B cell (primary cell): ENCODE results near the gene PDGFC. TPM values are rescaled to one million over a fixed set of nuclear protein-coding genes. Genes with fewer than 3 reads are reported as not detected.

Experiments used
- ATAC-seq: fragments of 200-7000 bp; cut with Tn5 transposase; one replicate; pipeline ENCODE4 v1.10.0; 2021; ENCODE audit warnings: low read depth, mild to moderate bottlenecking, moderate number of reproducible peaks, moderate library complexity
- CTCF ChIA-PET: fragments of 350-600 bp; sonication (Branson Sonifier 250); formaldehyde crosslinking; loops from one replicate; lab custom pipeline; 2021; ENCODE audit warnings: antibody characterized with exemption, inconsistent platforms; lab: Charles Lee
- POLR2A ChIA-PET: fragments of 350-600 bp; sonication (Branson Sonifier 250); formaldehyde crosslinking; loops from one replicate; lab custom pipeline; 2021; ENCODE audit warnings: antibody characterized with exemption; lab: Charles Lee
- DNase-seq: peaks from one replicate; pipeline ENCODE4 v3.0.0; 2013
- H2AFZ ChIP-seq: 2 replicates; pipeline ENCODE4 v1.6.1; 2012; ENCODE audit warnings: mild to moderate bottlenecking, low read depth, low read length; ENCODE audit not compliant: insufficient read depth, poor library complexity, severe bottlenecking
- H3K27ac ChIP-seq, 2 donors: 1 replicate in 1 of 2; 2 replicates in 1 of 2; pipeline ENCODE4 v1.5.1; 2012 to 2013; ENCODE audit warnings: low read length in 2 of 2, mild to moderate bottlenecking in 2 of 2, moderate library complexity in 1 of 2
- H3K27me3 ChIP-seq, 4 experiments: fragments of 200-600 bp in 1 of 4; sonication (generic) in 1 of 4; replicated peaks in 1 of 4; 1 replicate in 2 of 4; 2 replicates in 2 of 4; pipeline versions ENCODE4 v1.6.1 to v1.7.0; 2013 to 2016; ENCODE audit warnings: low read length in 3 of 4, mild to moderate bottlenecking in 2 of 4, mixed read lengths in 1 of 4, moderate library complexity in 1 of 4; ENCODE audit not compliant: insufficient read depth in 4 of 4, control insufficient read depth in 3 of 4; ENCODE audit errors: control extremely low read depth in 1 of 4
- H3K36me3 ChIP-seq, 2 experiments: replicated peaks in 1 of 2; 1 replicate in 1 of 2; 2 replicates in 1 of 2; pipeline versions ENCODE4 v1.6.1 to v1.7.1; 2013; ENCODE audit warnings: low read length in 1 of 2; ENCODE audit not compliant: insufficient read depth in 2 of 2, control insufficient read depth in 1 of 2; ENCODE audit errors: control extremely low read depth in 1 of 2, extremely low read depth in 1 of 2
- H3K4me1 ChIP-seq, 2 donors: fragments of 200-600 bp in 1 of 2; sonication (generic) in 1 of 2; 1 replicate in 1 of 2; 2 replicates in 1 of 2; pipeline versions ENCODE4 v1.5.1 to v1.6.1; 2013 to 2017; ENCODE audit warnings: low read length in 2 of 2; ENCODE audit not compliant: control insufficient read depth in 2 of 2, insufficient read depth in 2 of 2
- H3K4me2 ChIP-seq: replicated peaks from 2 replicates; pipeline ENCODE3; 2012; ENCODE audit warnings: mild to moderate bottlenecking, low read depth, low read length; ENCODE audit not compliant: poor library complexity, severe bottlenecking
- H3K4me3 ChIP-seq, 5 experiments: fragments of 200-600 bp in 1 of 5; sonication (generic) in 1 of 5; 1 replicate in 3 of 5; 2 replicates in 2 of 5; pipeline versions ENCODE4 v1.5.1 to v1.7.0; 2011 to 2016; ENCODE audit warnings: low read length in 4 of 5, mild to moderate bottlenecking in 4 of 5, low read depth in 2 of 5, control low read depth in 1 of 5, moderate library complexity in 1 of 5; ENCODE audit not compliant: insufficient read depth in 1 of 5; ENCODE audit errors: control extremely low read depth in 1 of 5, extremely low read depth in 1 of 5
- H3K79me2 ChIP-seq: fragments of 200-600 bp; sonication (generic); one replicate; pipeline ENCODE4 v1.6.0; 2016; ENCODE audit warnings: low read length; ENCODE audit not compliant: control insufficient read depth, insufficient read depth
- H3K9ac ChIP-seq: fragments of 200-600 bp; sonication (generic); 2 replicates; pipeline ENCODE4 v1.6.1; 2017; ENCODE audit warnings: mild to moderate bottlenecking, low read length, moderate library complexity
- H3K9me3 ChIP-seq, 3 donors: one replicate each; pipeline versions ENCODE4 v1.6.1 to v1.7.1; 2013; ENCODE audit warnings: low read length in 2 of 3; ENCODE audit not compliant: control insufficient read depth in 2 of 3, insufficient read depth in 1 of 3; ENCODE audit errors: control extremely low read depth in 1 of 3
- H4K20me1 ChIP-seq: 2 replicates; pipeline ENCODE4 v1.6.0; 2012; ENCODE audit warnings: mild to moderate bottlenecking, low read length; ENCODE audit not compliant: insufficient read depth, control insufficient read depth, poor library complexity, severe bottlenecking
- H3K27ac Mint-ChIP-seq: one replicate; pipeline ENCODE4 v1.8.0; 2021; ENCODE audit warnings: mixed read lengths
- H3K27me3 Mint-ChIP-seq: one replicate; pipeline ENCODE4 v1.8.0; 2021; ENCODE audit warnings: mixed read lengths
- H3K4me1 Mint-ChIP-seq: one replicate; pipeline ENCODE4 v1.8.0; 2021; ENCODE audit warnings: mixed read lengths
- H3K4me3 Mint-ChIP-seq: one replicate; pipeline ENCODE4 v1.8.0; 2021; ENCODE audit warnings: mixed read lengths
- H3K9me3 Mint-ChIP-seq: one replicate; pipeline ENCODE4 v1.8.0; 2022; ENCODE audit warnings: mixed read lengths; ENCODE audit not compliant: insufficient read depth
- CTCF ChIP-seq: fragments of 200-600 bp; IDR thresholded peaks from one replicate; pipeline ENCODE4 v1.8.0; 2022; ENCODE audit warnings: antibody characterized with exemption, mild to moderate bottlenecking
- EZH2 ChIP-seq: IDR thresholded peaks from 2 replicates; pipeline ENCODE4 v1.6.1; 2012; ENCODE audit warnings: borderline replicate concordance, low read depth, mild to moderate bottlenecking, moderate library complexity, low read length; ENCODE audit not compliant: insufficient read depth, poor library complexity, severe bottlenecking
- WGBS: methylation state at CpG from one replicate; pipeline ENCODE4 v1.1.5; 2013; ENCODE audit warnings: missing lambda C conversion rate; ENCODE audit not compliant: insufficient coverage; 5-methylcytosine and 5-hydroxymethylcytosine counted together
- intact Hi-C: fragments of 100-400 bp; cut with micrococcal nuclease; formaldehyde crosslinking; loops from one replicate; pipeline ENCODE4 v1.10.0; 2022
- polyA plus RNA-seq: library from polyadenylated mRNA; depleted of rRNA; stranded (reverse); fragments of >200 nt; gene quantifications from 2 replicates; pipeline ENCODE4 v1.2.3, GENCODE V29; 2012
- total RNA-seq, 2 donors: library from RNA; stranded (reverse); fragments of 120-200 nt in 1 of 2; gene quantifications; 1 replicate in 1 of 2; 2 replicates in 1 of 2; pipeline versions ENCODE4 v1.2.3 to v1.2.4, GENCODE V29; 2013 to 2022

The PDGFC gene
- total and polyA plus RNA-seq, 2 donors (not counting 1 experiment from before 2014, with no cell fraction given): 0.10 TPM; not detected in 1

DNA sequence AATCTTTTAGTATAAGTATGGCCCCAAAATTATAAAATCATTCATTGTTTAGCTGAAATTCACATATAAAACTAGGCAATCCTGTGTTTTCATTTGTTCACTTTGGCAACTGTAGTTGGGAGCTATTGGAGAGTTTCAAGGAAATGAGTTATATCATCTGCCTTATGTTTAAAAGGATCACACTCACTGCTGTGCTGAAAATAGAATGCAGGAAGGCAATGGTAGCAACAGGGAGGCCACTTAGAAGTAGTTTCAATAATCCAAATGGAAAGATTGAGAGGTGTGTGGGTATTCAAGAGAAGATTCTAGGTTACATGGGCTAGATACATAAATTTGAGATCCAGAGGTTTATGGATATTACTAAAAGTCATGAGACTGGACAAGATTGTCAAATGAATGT, 184.9 kb downstream of the PDGFC start:
- no peaks in the 10 kb centered on the region for H4K20me1 ChIP-seq
- H3K27me3 ChIP-seq: no peaks in the 10 kb centered on the region
- TF ChIP-seq CTCF (no peak), EZH2 (no peak)
- H3K27ac ChIP-seq: no peak overlapping the region
- no peak overlapping the region for H3K4me3 ChIP-seq
- no peak overlapping the region for H3K9ac ChIP-seq
- Mint-ChIP-seq H3K4me1 (no peaks in the 10 kb centered on the region), H3K27ac (no peak overlapping the region), H3K27me3 (no peaks in the 10 kb centered on the region), H3K4me3 (no peak overlapping the region), H3K9me3 (no peaks in the 10 kb centered on the region)
- ChIA-PET POLR2A (no interaction called here), CTCF (no interaction called here)
- H3K4me1 ChIP-seq: no peaks in the 10 kb centered on the region
- intact Hi-C loops: no loop called here
- no peak overlapping the region for H2AFZ ChIP-seq
- no peak for ATAC-seq
- no peak overlapping the region for H3K4me2 ChIP-seq
- DNase-seq: no peak
- no peaks in the 10 kb centered on the region for H3K36me3 ChIP-seq
- no peaks in the 10 kb centered on the region for H3K79me2 ChIP-seq
- H3K9me3 ChIP-seq: no peaks in the 10 kb centered on the region

- CTCF ChIA-PET: no interaction called here
- no peak overlapping the region for H3K9ac ChIP-seq
- no peaks in the 10 kb centered on the region for H3K27me3 ChIP-seq
- no peak overlapping the region for H3K27ac ChIP-seq
- no peak for DNase-seq
- POLR2A ChIA-PET: no interaction called here
- H3K4me3 ChIP-seq: no peak overlapping the region
- intact Hi-C loops: no loop called here
- H3K9me3 ChIP-seq: no peaks in the 10 kb centered on the region
- no peaks in the 10 kb centered on the region for H4K20me1 ChIP-seq
- Mint-ChIP-seq H3K27ac (no peak overlapping the region), H3K9me3 (no peaks in the 10 kb centered on the region), H3K4me1 (no peaks in the 10 kb centered on the region), H3K27me3 (no peaks in the 10 kb centered on the region), H3K4me3 (no peak overlapping the region)
- no peak for ATAC-seq
- no peaks in the 10 kb centered on the region for H3K36me3 ChIP-seq
- H2AFZ ChIP-seq: no peak overlapping the region
- TF ChIP-seq EZH2: no peak
- TF ChIP-seq CTCF: no peak
- H3K4me2 ChIP-seq: no peak overlapping the region
- 97% methylated on average over 3 of the region's 3 CpGs for WGBS
- no peaks in the 10 kb centered on the region for H3K79me2 ChIP-seq
- no peaks in the 10 kb centered on the region for H3K4me1 ChIP-seq
Measured at GRCh38 chr4:156784970-156785369, 186.6 kb downstream of the PDGFC start.
